GM12875 (cell line): ENCODE measurements around the gene FCRL2.

ENCODE experiments used
- H3K4me3 ChIP-seq: one replicate; pipeline ENCODE4 v1.5.1; 2011; ENCODE audit warnings: low read depth, low read length, control low read depth
- CTCF ChIP-seq: IDR thresholded peaks from 2 replicates; pipeline ENCODE4 v1.5.1; 2011; ENCODE audit warnings: low read depth, mild to moderate bottlenecking, control low read depth, inconsistent platforms, low read length, moderate library complexity, borderline replicate concordance; ENCODE audit not compliant: insufficient read depth

The FCRL2 gene

DNA sequence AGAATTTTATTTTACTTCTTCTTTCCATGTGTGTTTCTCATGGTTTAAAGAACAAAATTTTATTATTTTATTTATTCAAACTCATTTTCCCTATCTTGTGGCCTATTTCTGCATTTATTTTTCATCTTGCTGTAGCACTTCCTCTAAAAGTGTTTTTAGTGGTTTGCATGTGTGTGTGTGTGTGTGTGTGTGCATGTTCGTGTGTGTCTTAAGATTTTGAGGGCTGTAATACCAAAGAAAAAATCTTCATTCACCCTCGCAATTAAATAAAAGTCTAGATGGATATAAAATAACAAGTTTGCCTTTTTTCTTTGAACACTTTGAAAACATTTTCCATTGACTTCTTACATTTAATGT is 51.7 kb downstream of the FCRL2 start:
- no peak for TF ChIP-seq CTCF
- H3K4me3 ChIP-seq, result no peak overlapping the region

- TF ChIP-seq CTCF, result no peak
- no peak overlapping the region for H3K4me3 ChIP-seq
Observed at GRCh38 chr1:157724537-157725220, 52.3 kb downstream of the FCRL2 start.

DNA sequence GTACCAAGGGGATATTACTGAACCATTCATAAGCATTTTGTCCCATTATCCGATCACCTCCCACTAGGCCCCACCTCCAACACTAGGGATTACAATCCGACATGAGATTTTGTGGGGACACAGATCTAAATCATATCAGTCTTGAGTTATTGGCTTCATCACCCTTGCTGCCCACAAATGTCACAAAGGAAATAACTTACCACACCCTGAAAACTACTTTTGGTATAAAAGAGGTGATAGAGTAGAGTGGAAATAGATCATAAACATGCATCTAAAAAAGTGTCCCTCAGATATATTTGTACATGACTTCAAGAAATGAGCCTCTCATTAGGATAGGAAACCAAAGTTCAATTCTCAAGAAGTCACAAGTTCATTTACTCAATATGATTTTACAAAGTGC is 53.8 kb downstream of the FCRL2 start:
- H3K4me3 ChIP-seq, result no peak overlapping the region
- no peak for TF ChIP-seq CTCF

DNA sequence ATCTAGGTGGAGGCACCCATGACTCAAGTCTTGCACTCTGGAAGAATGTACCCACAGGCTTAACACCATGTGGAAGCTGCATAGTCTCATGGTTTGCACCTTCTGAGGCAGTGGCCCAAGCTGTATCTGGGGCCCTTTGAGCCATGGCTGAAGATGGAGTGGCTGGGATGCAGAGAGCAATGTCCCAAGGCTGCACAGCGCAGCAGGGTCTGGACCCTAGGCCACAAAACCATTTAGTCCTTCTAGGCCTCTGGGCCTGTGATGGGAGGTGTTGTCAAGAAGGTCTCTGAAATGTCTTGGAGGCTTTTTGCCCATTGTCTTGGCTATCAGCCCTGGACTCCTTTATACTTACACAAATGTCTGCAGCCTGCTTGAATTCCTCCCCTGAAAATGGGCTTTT is 54.9 kb downstream of the FCRL2 start:
- TF ChIP-seq CTCF, result no peak
- H3K4me3 ChIP-seq, result no peak overlapping the region

GRCh38 chr1:157715736-157716135 is 61.2 kb downstream of the FCRL2 start:
- H3K4me3 ChIP-seq, result no peak overlapping the region
- TF ChIP-seq CTCF, result no peak

DNA sequence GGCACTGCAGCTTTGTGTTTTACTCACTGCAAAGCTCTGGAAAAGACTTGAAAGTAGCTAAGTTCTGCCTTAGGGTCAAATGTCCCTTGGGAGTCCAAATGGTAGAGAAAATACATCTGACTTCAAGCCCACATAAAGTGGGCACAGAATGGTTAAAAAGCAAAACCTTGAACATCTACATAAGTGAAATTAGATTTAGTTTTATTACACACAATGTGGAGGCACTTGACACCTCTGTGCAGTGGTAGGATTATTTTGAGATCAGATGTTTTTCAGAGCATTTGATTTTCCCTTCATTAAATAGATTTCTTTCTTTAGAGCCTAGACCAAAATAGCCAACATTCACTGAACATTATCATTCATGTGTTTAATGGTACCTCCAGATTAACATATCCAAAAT is 65.1 kb downstream of the FCRL2 start:
- TF ChIP-seq CTCF, result no peak
- H3K4me3 ChIP-seq, result no peak overlapping the region

GRCh38 chr1:157704878-157705277 is 72.1 kb downstream of the FCRL2 start:
- no peak for TF ChIP-seq CTCF
- H3K4me3 ChIP-seq, result no peak overlapping the region
